HepG2 (cell line): ENCODE results near the gene ADGRB2. TPM values are rescaled to one million over a fixed set of nuclear protein-coding genes. Genes with fewer than 3 reads are reported as not detected.

Source experiments
- ATAC-seq: fragments of 200-7000 bp; cut with Tn5 transposase; 3 replicates; pipeline ENCODE4 v1.9.1; 2020; ENCODE audit warnings: mild to moderate bottlenecking, moderate library complexity
- BruUV-seq: library from RNA; stranded (reverse); fragments of 400-500 nt; replicated peaks from 2 replicates; lab custom pipeline; 2021; lab: Mats Ljungman, UMichigan
- CTCF ChIA-PET: fragments of 300-600 bp; formaldehyde crosslinking; extraction: SDS; loops from one replicate; lab custom pipeline; 2021; ENCODE audit warnings: low total read pairs, inconsistent platforms, low intra/inter-chr PET ratio; lab: Yijun Ruan, JAX
- POLR2A ChIA-PET: fragments of 350-600 bp; sonication (Branson Sonifier 250); formaldehyde crosslinking; loops from one replicate; lab custom pipeline; 2020; ENCODE audit warnings: antibody characterized with exemption, inconsistent platforms; lab: Yijun Ruan, JAX
- DNase-seq: peaks from one replicate; pipeline ENCODE4 v3.0.0-alpha.2; 2015; ENCODE audit warnings: low spot score
- FAIRE-seq: peaks from 3 replicates; lab custom pipeline; 2011; peaks lifted over from hg19 to GRCh38; lab: Jason Lieb, UNC
- H2AFZ ChIP-seq: one replicate; pipeline ENCODE4 v1.6.1; 2011; ENCODE audit warnings: low read length, inconsistent platforms
- H3K27ac ChIP-seq: fragments of 300-600 bp; 3 replicates; pipeline ENCODE4 v1.8.0; 2011; ENCODE audit warnings: mixed run types, mild to moderate bottlenecking, mixed read lengths, low read length, inconsistent platforms; ENCODE audit not compliant: insufficient read depth; ENCODE audit errors: extremely low read length
- H3K27me3 ChIP-seq, 2 experiments: fragments of 200-600 bp in 1 of 2; 2 replicates in 1 of 2; 3 replicates in 1 of 2; pipeline versions ENCODE4 v1.6.0 to v1.8.0; 2011; ENCODE audit warnings: low read length in 2 of 2, mild to moderate bottlenecking in 2 of 2, moderate library complexity in 2 of 2, inconsistent platforms in 1 of 2; ENCODE audit not compliant: insufficient read depth in 2 of 2, control insufficient read depth in 1 of 2
- H3K36me3 ChIP-seq, 2 experiments: fragments of 200-600 bp in 1 of 2; replicated peaks in 1 of 2; 2 replicates in 1 of 2; 3 replicates in 1 of 2; pipeline versions ENCODE4 v1.5.1 to v1.8.0; 2011; ENCODE audit warnings: low read length in 2 of 2, inconsistent platforms in 1 of 2; ENCODE audit not compliant: insufficient read depth in 2 of 2, control insufficient read depth in 1 of 2
- H3K4me1 ChIP-seq: 2 replicates; pipeline ENCODE4 v1.5.1; 2012; ENCODE audit warnings: low read length, inconsistent platforms; ENCODE audit not compliant: insufficient read depth
- H3K4me2 ChIP-seq: 2 replicates; pipeline ENCODE4 v1.6.0; 2011; ENCODE audit warnings: low read depth, low read length, inconsistent platforms
- H3K4me3 ChIP-seq, 3 experiments: fragments of 200-600 bp in 1 of 3; sonication (generic), shearing (Covaris generic) in 1 of 3; replicated peaks in 1 of 3; 2 replicates each; pipeline ENCODE4 v1.5.1; 2011 to 2016; ENCODE audit warnings: low read length in 3 of 3, inconsistent platforms in 2 of 3, low read depth in 2 of 3, mild to moderate bottlenecking in 2 of 3, control low read depth in 1 of 3, mixed read lengths in 1 of 3; ENCODE audit not compliant: insufficient read depth in 1 of 3
- H3K79me2 ChIP-seq: one replicate; pipeline ENCODE4 v1.6.1; 2011; ENCODE audit warnings: low read length, inconsistent platforms; ENCODE audit not compliant: insufficient read depth
- H3K9ac ChIP-seq: 2 replicates; pipeline ENCODE4 v1.6.0; 2011; ENCODE audit warnings: mild to moderate bottlenecking, low read depth, low read length, inconsistent platforms; ENCODE audit not compliant: insufficient read depth
- H3K9me3 ChIP-seq: 2 replicates; pipeline ENCODE4 v1.5.1; 2012; ENCODE audit warnings: mild to moderate bottlenecking, low read length
- H4K20me1 ChIP-seq: 2 replicates; pipeline ENCODE4 v1.6.0; 2011; ENCODE audit warnings: inconsistent platforms, mild to moderate bottlenecking, low read length, moderate library complexity; ENCODE audit not compliant: insufficient read depth
- ETS1 ChIP-seq: sonication (generic); formaldehyde crosslinking; IDR thresholded peaks from 2 replicates; pipeline ENCODE4 v1.4.0; 2020; ENCODE audit warnings: missing genetic modification reagents
- GTF3A ChIP-seq: sonication (generic); formaldehyde crosslinking; conservative IDR thresholded peaks from 2 replicates; pipeline ENCODE4 v1.4.0; 2020; ENCODE audit warnings: mild to moderate bottlenecking, missing genetic modification reagents
- GZF1 ChIP-seq: sonication (generic); formaldehyde crosslinking; IDR thresholded peaks from 2 replicates; pipeline ENCODE4 v1.5.1; 2020; ENCODE audit warnings: mild to moderate bottlenecking, missing genetic modification reagents
- HDAC1 ChIP-seq: sonication (generic); formaldehyde crosslinking; IDR thresholded peaks from 2 replicates; pipeline ENCODE4 v1.5.1; 2020; ENCODE audit warnings: mild to moderate bottlenecking, missing genetic modification reagents
- IRF2 ChIP-seq: IDR thresholded peaks from 2 replicates; pipeline ENCODE4 v1.6.1; 2018; ENCODE audit warnings: missing genetic modification reagents, missing compliant biosample characterization
- JUN ChIP-seq: sonication (generic); formaldehyde crosslinking; IDR thresholded peaks from 2 replicates; pipeline ENCODE4 v1.4.0; 2020; ENCODE audit warnings: mild to moderate bottlenecking, missing genetic modification reagents
- MAFK ChIP-seq, 2 experiments: IDR thresholded peaks in 1 of 2; conservative IDR thresholded peaks in 1 of 2; 2 replicates each; pipeline ENCODE4 v1.6.1; 2011; ENCODE audit warnings: improper control_type of control experiment in 2 of 2, low read length in 2 of 2
- MEF2D ChIP-seq: sonication (generic); formaldehyde crosslinking; IDR thresholded peaks from 2 replicates; pipeline ENCODE4 v1.5.1; 2020; ENCODE audit warnings: mild to moderate bottlenecking, missing genetic modification reagents
- YEATS2 ChIP-seq: sonication (generic); formaldehyde crosslinking; IDR thresholded peaks from 2 replicates; pipeline ENCODE4 v1.4.0; 2020; ENCODE audit warnings: missing genetic modification reagents, borderline replicate concordance
- ZNF484 ChIP-seq: sonication (generic); formaldehyde crosslinking; IDR thresholded peaks from 2 replicates; pipeline ENCODE4 v1.5.1; 2020; ENCODE audit warnings: mild to moderate bottlenecking, low read depth, missing genetic modification reagents, borderline replicate concordance
- ZNF580 ChIP-seq: IDR thresholded peaks from 2 replicates; pipeline ENCODE4 v1.6.1; 2016; ENCODE audit warnings: low read depth, borderline replicate concordance
- ZNF672 ChIP-seq: sonication (generic); formaldehyde crosslinking; IDR thresholded peaks from 2 replicates; pipeline ENCODE4 v1.8.1; 2022; ENCODE audit warnings: missing genetic modification reagents
- WGBS: methylation state at CpG from one replicate; pipeline ENCODE4 v1.1.6; 2017; ENCODE audit warnings: low lambda C conversion rate; 5-methylcytosine and 5-hydroxymethylcytosine counted together
- in situ Hi-C: cut with HindIII; loops from 2 replicates; pipeline ENCODE4 v1.10.0; 2017; ENCODE audit warnings: low pct_unique_long_range_greater_than_20kb; ENCODE audit not compliant: extremely low pct_ligation_motif_present
- intact Hi-C: fragments of 100-400 bp; cut with micrococcal nuclease; formaldehyde crosslinking; loops from one replicate; pipeline ENCODE4 v1.10.0; 2022; ENCODE audit not compliant: unreplicated experiment
- polyA plus RNA-seq, 8 experiments: library from polyadenylated mRNA; depleted of rRNA in 3 of 8; stranded (reverse) in 7 of 8; unstranded in 1 of 8; fragments of >200 nt; fragmentation: Illumina TruSeq in 4 of 8; extraction: Trizol in 4 of 8; gene quantifications; 2 replicates each; pipeline versions ENCODE4 v1.2.1 to v1.2.3, GENCODE V29; 2011 to 2016; ENCODE audit warnings: low read depth in 4 of 8, missing spikeins in 1 of 8, mixed read lengths in 1 of 8; ENCODE audit not compliant: insufficient read depth in 1 of 8
- total RNA-seq, 5 experiments: library from RNA; depleted of rRNA; stranded (reverse); fragments of >200 nt; fragmentation: Illumina TruSeq; extraction: Trizol; gene quantifications; 2 replicates each; pipeline ENCODE4 v1.2.3, GENCODE V29; 2016; ENCODE audit warnings: low read depth in 1 of 5
- TF ChIP-seq, protein P1 (sequence below): IDR thresholded peaks from 2 replicates; pipeline ENCODE4 v1.6.1; 2016

ADGRB2 gene
- total and polyA plus RNA-seq, 2 of the 13 experiments (the other 11 are each of a cell fraction or from before 2014, with no cell fraction given): 0.03 to 0.09 TPM

DNA sequence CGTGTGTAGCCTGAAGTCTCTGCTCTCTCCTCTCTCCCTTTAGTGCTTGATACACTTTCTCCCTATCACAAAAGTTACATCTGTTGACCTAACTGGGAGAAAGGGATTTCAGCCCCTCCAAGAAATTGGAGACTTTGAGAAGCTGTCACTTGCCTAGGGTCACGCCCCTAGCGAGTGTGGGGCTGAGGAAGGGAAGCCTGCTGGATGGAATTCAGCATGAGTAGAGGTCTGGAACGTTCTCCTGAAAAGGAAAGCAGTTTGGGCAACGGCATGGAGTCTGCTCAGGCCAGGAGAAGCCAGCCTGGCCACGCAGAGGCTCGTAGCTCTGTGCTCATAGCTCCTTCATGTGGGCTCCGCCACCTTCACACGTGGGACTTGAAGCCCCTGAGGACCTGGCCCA is 82.7 kb downstream of the ADGRB2 start (continued):
- TF ChIP-seq YEATS2 (no peak), MAFK (conservative IDR thresholded peaks at IDR 0.05 in 1 of 2, IDR thresholded peaks at IDR 0.05 in 1 of 2; ENCODE audit: low read length in 2 of 2) (no peak), GZF1 (CRISPR knock-in tag) (no peak), MEF2D (CRISPR knock-in tag) (no peak), JUN (CRISPR knock-in tag) (no peak), ETS1 (no peak), GTF3A (CRISPR knock-in tag) (no peak)

DNA sequence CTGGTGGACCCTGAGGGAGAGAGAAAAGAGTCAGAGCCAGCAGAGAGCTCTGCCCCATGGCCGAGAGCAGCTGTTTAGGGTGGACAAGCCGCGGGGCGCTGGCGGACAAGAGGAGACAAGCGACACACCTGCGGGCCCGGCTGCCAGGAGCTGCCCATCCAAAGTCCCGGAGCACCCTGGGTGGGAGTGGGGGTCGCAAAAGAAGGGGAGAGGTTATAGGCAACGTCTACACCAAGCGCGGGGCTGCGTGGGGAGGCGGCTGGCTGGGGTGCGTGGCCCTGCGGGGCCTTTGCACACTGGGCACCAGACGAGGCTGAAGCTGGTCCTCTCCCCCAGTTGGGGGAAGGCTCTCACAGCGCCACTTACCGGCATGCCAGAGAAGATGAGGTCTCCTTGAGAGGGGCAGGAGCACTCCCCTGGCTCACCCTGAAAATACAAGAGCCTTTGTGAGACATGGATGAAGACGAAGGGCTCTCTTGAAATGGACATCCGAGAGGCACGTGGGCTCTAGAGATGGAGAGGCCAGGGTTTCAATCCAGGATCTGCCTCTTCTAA is 84.4 kb downstream of the ADGRB2 start:
- Histone ChIP-seq H4K20me1 (no peaks in the 10 kb centered on the region), H3K4me1 (no peaks in the 10 kb centered on the region), H3K9ac (no peak overlapping the region), H2AFZ (no peak overlapping the region), H3K9me3 (no peaks in the 10 kb centered on the region), H3K4me3 (no peak overlapping the region), H3K27ac (no peak overlapping the region), H3K36me3 (no peaks in the 10 kb centered on the region), H3K79me2 (no peaks in the 10 kb centered on the region), H3K27me3 (no peaks in the 10 kb centered on the region), H3K4me2 (no peak overlapping the region)
- ChIA-PET CTCF (no interaction called here), POLR2A (interaction anchor here (1.2 to 2.1 kb wide), 2 partner anchors 25 to 36 kb away, joined by 3 to 7 read pairs; partner anchors contain the start of gene COL16A1)
- 91% methylated on average over 18 of the region's 23 CpGs for WGBS
- no peak for ATAC-seq
- in situ Hi-C loops: no loop called here
- no peak for FAIRE-seq
- intact Hi-C loops: no loop called here
- no TSS peak for BruUV-seq
- TF ChIP-seq ZNF484 (CRISPR knock-in tag) (no peak), HDAC1 (no peak), ZNF580 (CRISPR knock-in tag) (no peak), ZNF672 (no peak), IRF2 (no peak)
- TF ChIP-seq, protein P1, sequence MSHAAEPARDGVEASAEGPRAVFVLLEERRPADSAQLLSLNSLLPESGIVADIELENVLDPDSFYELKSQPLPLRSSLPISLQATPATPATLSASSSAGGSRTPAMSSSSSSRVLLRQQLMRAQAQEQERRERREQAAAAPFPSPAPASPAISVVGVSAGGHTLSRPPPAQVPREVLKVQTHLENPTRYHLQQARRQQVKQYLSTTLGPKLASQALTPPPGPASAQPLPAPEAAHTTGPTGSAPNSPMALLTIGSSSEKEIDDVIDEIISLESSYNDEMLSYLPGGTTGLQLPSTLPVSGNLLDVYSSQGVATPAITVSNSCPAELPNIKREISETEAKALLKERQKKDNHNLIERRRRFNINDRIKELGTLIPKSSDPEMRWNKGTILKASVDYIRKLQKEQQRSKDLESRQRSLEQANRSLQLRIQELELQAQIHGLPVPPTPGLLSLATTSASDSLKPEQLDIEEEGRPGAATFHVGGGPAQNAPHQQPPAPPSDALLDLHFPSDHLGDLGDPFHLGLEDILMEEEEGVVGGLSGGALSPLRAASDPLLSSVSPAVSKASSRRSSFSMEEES: no peak
- DNase-seq: no peak
